ENCODE measurements around the gene CNDP1.

- TF ChIP-seq POLR2A (IDR thresholded peaks at IDR 0.05; ENCODE audit: low read depth, low read length), result no peak
- no peak for TF ChIP-seq POLR2AphosphoS5 (IDR thresholded peaks at IDR 0.05; ENCODE audit: low read depth, low read length)
- no peak for TF ChIP-seq TAF1 (IDR thresholded peaks at IDR 0.05; ENCODE audit: low read depth, low read length)
- no peak for TF ChIP-seq SPI1 (IDR thresholded peaks at IDR 0.05; ENCODE audit: low read depth, low read length)
Observed at GRCh38 chr18:74544898-74545297, 10.6 kb downstream of the CNDP1 start.
